Endothelial cell (in vitro differentiated cells): ENCODE results near the gene SAMD4B. TPM values are rescaled to one million over a fixed set of nuclear protein-coding genes. Genes with fewer than 3 reads are reported as not detected.

Source experiments
- DNase-seq: peaks from one replicate; pipeline ENCODE4 v3.0.0; 2021; ENCODE audit warnings: low spot score
- H3K27ac Mint-ChIP-seq: one replicate; pipeline ENCODE4 v1.8.0; 2021; ENCODE audit warnings: mixed read lengths, inconsistent platforms; ENCODE audit not compliant: unreplicated experiment
- H3K27me3 Mint-ChIP-seq: one replicate; pipeline ENCODE4 v1.8.0; 2021; ENCODE audit warnings: mild to moderate bottlenecking, moderate library complexity, mixed read lengths, inconsistent platforms; ENCODE audit not compliant: unreplicated experiment
- H3K36me3 Mint-ChIP-seq: one replicate; pipeline ENCODE4 v1.8.0; 2021; ENCODE audit warnings: mild to moderate bottlenecking, low read depth, mixed read lengths, inconsistent platforms; ENCODE audit not compliant: unreplicated experiment
- H3K4me1 Mint-ChIP-seq: one replicate; pipeline ENCODE4 v1.8.0; 2021; ENCODE audit warnings: mild to moderate bottlenecking, mixed read lengths, inconsistent platforms; ENCODE audit not compliant: unreplicated experiment
- H3K4me3 Mint-ChIP-seq: one replicate; pipeline ENCODE4 v1.8.0; 2021; ENCODE audit warnings: mild to moderate bottlenecking, mixed read lengths, inconsistent platforms; ENCODE audit not compliant: unreplicated experiment
- H3K9me3 Mint-ChIP-seq: one replicate; pipeline ENCODE4 v1.8.0; 2021; ENCODE audit warnings: mixed read lengths, inconsistent platforms; ENCODE audit not compliant: unreplicated experiment
- total RNA-seq: library from RNA; stranded (reverse); fragmentation: NEBNext Ultra II Directional; extraction: Animal tissue kit (Norgen Biotek cat#: 25700); gene quantifications from one replicate; pipeline ENCODE4 v1.2.1, GENCODE V29; 2021; ENCODE audit not compliant: unreplicated experiment
- TF ChIP-seq, protein P1 (sequence below): fragments of 200-600 bp; sonication (generic); IDR thresholded peaks from one replicate; pipeline ENCODE4 v1.5.0; 2021; ENCODE audit warnings: antibody characterized with exemption; ENCODE audit not compliant: unreplicated experiment

SAMD4B gene
- total RNA-seq, 1 donor from 2014 or later: 127 TPM

DNA sequence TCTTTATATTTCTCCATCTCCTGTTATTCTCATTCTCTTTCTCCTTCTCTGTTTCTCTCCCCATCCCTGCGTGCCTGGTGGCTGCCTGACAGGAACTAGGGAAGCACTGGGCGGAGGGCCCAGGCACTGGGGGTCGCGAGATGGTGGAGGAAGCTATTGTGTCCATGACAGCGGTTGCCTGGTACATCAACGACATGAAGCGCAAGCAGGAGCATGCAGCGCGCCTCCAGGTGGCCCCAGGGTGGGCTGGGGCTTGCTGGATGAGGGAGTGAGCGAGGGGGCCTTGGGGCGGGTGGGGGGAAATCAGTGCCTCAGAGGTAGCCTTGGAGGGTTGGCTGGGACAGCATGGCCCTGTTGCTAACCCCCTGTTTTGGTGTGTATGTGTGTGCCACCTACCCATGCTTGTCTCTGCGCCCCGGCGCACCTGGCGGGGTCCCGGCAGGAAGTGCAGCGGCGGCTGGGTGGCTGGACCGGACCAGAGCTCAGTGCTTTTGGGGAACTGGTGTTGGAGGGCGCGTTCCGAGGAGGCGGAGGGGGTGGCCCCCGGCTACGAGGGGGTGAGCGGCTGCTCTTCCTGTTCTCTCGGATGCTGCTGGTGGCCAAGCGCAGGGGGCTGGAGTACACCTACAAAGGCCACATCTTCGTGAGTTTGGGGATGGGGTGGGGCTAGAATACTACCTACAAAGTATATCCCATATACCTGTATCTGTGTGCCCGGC lies 75.4 kb downstream of the SAMD4B start:
- DNase-seq: no peak
- TF ChIP-seq, protein P1, sequence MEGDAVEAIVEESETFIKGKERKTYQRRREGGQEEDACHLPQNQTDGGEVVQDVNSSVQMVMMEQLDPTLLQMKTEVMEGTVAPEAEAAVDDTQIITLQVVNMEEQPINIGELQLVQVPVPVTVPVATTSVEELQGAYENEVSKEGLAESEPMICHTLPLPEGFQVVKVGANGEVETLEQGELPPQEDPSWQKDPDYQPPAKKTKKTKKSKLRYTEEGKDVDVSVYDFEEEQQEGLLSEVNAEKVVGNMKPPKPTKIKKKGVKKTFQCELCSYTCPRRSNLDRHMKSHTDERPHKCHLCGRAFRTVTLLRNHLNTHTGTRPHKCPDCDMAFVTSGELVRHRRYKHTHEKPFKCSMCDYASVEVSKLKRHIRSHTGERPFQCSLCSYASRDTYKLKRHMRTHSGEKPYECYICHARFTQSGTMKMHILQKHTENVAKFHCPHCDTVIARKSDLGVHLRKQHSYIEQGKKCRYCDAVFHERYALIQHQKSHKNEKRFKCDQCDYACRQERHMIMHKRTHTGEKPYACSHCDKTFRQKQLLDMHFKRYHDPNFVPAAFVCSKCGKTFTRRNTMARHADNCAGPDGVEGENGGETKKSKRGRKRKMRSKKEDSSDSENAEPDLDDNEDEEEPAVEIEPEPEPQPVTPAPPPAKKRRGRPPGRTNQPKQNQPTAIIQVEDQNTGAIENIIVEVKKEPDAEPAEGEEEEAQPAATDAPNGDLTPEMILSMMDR: no peak
- H3K4me1 Mint-ChIP-seq: peaks cover 15% of the 10 kb centered on the region
- peaks cover 13% of the 10 kb centered on the region for H3K27me3 Mint-ChIP-seq
- no peak overlapping the region for H3K27ac Mint-ChIP-seq
- H3K4me3 Mint-ChIP-seq: peak overlapping the region; percentile 65
- H3K36me3 Mint-ChIP-seq: peaks cover 34% of the 10 kb centered on the region
- no peaks in the 10 kb centered on the region for H3K9me3 Mint-ChIP-seq

DNA sequence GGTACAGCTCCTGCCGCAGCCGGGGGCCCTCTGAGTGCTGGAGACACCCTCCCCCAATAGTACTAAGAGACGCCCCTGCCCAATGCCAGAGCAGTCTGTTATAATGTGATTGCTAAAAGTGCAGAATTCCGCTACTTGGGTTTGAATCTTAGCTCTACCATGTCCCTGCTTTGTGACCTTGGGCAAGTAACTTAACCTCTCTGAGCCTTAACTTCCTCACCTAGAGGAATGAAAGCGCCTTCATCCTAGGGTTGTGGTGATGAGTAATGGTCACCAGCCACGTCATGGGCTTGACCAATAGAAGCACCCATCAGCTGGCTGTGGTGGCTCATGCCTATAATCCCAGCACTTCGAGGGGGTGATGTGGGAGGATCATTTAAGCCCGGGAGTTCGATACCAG lies 76.8 kb downstream of the SAMD4B start:
- Mint-ChIP-seq H3K4me1 (peaks cover 12% of the 10 kb centered on the region), H3K9me3 (no peaks in the 10 kb centered on the region), H3K27me3 (peaks cover 11% of the 10 kb centered on the region), H3K4me3 (peak overlapping the region; percentile 78), H3K27ac (no peak overlapping the region), H3K36me3 (peaks cover 40% of the 10 kb centered on the region)
- TF ChIP-seq, protein P1: no peak
- no peak for DNase-seq

DNA sequence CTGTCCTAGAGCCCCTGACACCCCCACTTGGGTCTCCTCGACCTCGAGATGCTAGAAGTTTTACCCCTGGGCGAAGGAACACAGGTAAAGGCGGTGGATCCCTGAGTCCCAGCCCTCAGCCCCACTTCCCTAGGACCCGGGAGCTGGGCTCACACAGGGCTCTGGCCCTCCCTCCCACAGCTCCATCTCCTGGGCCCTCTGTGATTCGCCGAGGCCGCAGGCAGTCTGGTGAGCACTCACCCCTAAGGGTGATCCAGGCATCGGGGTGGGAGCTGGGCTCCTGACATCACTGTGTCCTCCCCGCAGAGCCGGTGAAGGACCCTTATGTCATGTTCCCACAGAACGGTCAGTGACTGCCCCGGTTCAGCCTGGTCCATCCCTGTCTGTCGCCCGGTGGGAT lies 78.5 kb downstream of the SAMD4B start:
- DNase-seq: no peak
- H3K4me3 Mint-ChIP-seq: no peak overlapping the region
- H3K36me3 Mint-ChIP-seq: peaks cover 44% of the 10 kb centered on the region
- H3K9me3 Mint-ChIP-seq: no peaks in the 10 kb centered on the region
- TF ChIP-seq, protein P1: no peak
- no peaks in the 10 kb centered on the region for H3K4me1 Mint-ChIP-seq
- no peak overlapping the region for H3K27ac Mint-ChIP-seq
- H3K27me3 Mint-ChIP-seq: peaks cover 7% of the 10 kb centered on the region

DNA sequence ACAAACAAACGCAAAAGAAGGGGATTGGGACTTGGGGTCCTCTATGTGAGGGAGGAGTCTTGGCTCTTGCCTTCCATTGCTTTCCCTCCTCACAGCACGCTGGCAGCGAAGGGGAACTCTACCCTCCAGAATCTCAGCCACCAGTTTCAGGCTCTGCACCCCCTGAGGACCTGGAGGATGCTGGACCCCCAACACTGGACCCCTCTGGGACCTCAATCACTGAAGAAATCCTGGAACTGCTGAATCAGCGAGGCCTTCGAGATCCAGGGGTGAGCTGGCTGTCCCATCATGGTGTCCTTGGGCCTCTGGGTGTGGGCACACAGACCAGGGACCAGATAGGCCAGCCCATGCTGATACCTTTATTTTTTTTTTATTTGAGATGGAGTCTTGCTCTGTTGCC lies 79.8 kb downstream of the SAMD4B start:
- Mint-ChIP-seq H3K27ac (no peak overlapping the region), H3K9me3 (no peaks in the 10 kb centered on the region), H3K4me1 (no peaks in the 10 kb centered on the region), H3K4me3 (no peak overlapping the region), H3K27me3 (peaks cover 7% of the 10 kb centered on the region), H3K36me3 (peaks cover 51% of the 10 kb centered on the region)
- TF ChIP-seq, protein P1: no peak
- DNase-seq: no peak

DNA sequence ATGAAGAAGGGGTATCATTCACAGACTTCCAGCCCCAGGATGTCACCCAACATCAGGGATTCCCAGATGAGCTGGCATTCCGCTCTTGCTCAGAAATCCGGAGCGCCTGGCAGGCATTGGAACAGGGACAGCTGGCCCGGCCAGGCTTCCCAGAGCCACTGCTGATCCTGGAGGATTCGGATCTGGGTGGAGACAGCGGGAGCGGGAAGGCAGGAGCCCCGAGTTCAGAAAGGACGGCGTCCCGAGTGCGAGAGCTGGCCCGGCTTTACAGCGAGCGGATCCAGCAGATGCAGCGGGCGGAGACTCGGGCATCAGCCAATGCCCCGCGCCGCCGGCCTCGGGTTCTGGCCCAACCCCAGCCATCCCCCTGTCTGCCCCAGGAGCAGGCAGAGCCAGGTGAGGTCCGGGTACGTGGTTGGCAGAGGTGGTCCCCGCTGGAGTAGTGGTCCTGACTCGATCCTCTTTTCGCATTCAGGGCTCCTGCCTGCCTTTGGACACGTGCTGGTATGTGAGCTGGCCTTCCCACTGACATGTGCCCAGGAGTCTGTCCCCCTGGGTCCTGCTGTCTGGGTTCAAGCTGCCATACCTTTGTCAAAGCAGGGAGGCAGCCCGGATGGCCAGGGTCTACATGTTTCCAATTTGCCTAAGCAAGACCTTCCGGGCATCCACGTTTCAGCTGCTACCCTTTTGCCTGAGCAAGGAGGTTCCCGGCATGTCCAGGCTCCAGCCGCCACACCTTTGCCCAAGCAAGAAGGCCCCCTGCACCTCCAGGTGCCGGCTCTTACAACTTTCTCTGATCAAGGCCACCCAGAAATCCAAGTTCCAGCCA lies 81.3 kb downstream of the SAMD4B start:
- peaks cover 51% of the 10 kb centered on the region for H3K36me3 Mint-ChIP-seq
- H3K27ac Mint-ChIP-seq: no peak overlapping the region
- no peak for DNase-seq
- H3K4me3 Mint-ChIP-seq: peak overlapping the region; percentile 79
- no peaks in the 10 kb centered on the region for H3K9me3 Mint-ChIP-seq
- TF ChIP-seq, protein P1: no peak
- no peaks in the 10 kb centered on the region for H3K4me1 Mint-ChIP-seq
- H3K27me3 Mint-ChIP-seq: peaks cover 9% of the 10 kb centered on the region
